G401 (cell line): ENCODE results near the gene FBXL12. TPM values are rescaled to one million over a fixed set of nuclear protein-coding genes. Genes with fewer than 3 reads are reported as not detected.

Source experiments
- total RNA-seq: library from RNA; depleted of rRNA; stranded (reverse); fragments of >200 nt; shearing (Covaris generic); gene quantifications from 2 replicates; pipeline ENCODE4 v1.2.3, GENCODE V29; 2014; rRNA removed

FBXL12 gene
- total RNA-seq, 1 experiment from 2014 or later: 32.4 TPM

Other genes with a start within 250 kb of the FBXL12 start
- 27.3 and 41.1 TPM in 2 replicates for gene ZNF121, start 234.6 kb downstream of the FBXL12 start, total RNA-seq
- 26.3 and 41.3 TPM in 2 replicates for gene ZNF561, start 197.8 kb downstream of the FBXL12 start, total RNA-seq
- 9.7 and 34.7 TPM in 2 replicates for gene ZNF562, start 144.0 kb downstream of the FBXL12 start, total RNA-seq
- 6.2 and 12.6 TPM in 2 replicates for gene ZNF846, start 50.3 kb downstream of the FBXL12 start, total RNA-seq
- 338 and 361 TPM in 2 replicates for gene UBL5, start 8.8 kb upstream of the FBXL12 start, total RNA-seq
- gene PIN1, start 16.2 kb upstream of the FBXL12 start, total RNA-seq: 222 and 282 TPM in 2 replicates
- gene OLFM2, start 117.4 kb upstream of the FBXL12 start, total RNA-seq: 5.8 and 11.5 TPM in 2 replicates
- gene COL5A3, start 191.4 kb upstream of the FBXL12 start, total RNA-seq: not detected in 2 replicates
- gene RDH8, start 194.4 kb upstream of the FBXL12 start, total RNA-seq: not detected in 2 replicates